NCI-H748 treated with DMSO at 0.1 percent for 48 hours (cell line): ENCODE results near the gene ZNF3.
A peak's percentile ranks its signal among the peaks of the same experiment; 100 is the strongest.

ENCODE experiments used
- DNase-seq: peaks from one replicate; lab custom pipeline; 2025; lab: John Stamatoyannopoulos, UW

Gene ZNF3

DNA sequence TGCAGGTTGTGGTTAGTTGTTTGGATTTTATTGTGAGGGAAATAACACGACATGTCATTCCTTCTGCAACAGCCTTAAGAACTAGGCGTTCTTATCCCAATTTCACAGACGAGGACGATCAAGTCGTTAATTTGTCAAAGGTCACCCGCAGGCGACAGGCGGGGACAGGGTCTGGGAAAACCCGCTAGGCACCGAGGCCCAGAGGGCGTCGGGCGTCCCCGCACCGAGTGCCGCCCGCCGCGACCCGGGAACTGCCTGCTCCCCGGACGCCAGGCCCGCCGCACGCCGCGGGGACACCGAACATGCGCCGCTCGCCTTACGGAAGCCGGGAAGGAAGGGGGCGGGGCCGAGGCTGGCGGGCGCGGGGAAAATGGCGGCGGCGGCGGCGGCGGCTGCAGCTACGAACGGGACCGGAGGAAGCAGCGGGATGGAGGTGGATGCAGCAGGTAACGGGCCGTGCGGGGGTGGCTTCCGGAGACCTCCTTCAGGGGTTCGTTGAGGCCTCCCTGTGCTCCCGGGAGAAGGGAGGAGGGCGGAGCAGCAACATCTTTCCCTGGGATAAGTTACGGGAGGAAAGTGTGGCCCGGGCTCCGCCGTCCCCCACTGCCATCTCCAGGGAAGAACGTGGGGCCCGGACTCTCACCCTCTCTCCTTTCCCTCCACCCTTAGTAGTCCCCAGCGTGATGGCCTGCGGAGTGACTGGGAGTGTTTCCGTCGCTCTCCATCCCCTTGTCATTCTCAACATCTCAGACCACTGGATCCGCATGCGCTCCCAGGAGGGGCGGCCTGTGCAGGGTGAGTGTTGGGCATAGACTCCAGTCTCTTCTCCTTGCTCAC, 7.3 kb upstream of the ZNF3 start, which contains the start of gene COPS6:
Gene COPS6 (plus strand): TSS at position 349 of the 837 bp plus-strand sequence. CDS start 22 bp downstream, at position 371.
- peak; percentile 62 for DNase-seq

DNA sequence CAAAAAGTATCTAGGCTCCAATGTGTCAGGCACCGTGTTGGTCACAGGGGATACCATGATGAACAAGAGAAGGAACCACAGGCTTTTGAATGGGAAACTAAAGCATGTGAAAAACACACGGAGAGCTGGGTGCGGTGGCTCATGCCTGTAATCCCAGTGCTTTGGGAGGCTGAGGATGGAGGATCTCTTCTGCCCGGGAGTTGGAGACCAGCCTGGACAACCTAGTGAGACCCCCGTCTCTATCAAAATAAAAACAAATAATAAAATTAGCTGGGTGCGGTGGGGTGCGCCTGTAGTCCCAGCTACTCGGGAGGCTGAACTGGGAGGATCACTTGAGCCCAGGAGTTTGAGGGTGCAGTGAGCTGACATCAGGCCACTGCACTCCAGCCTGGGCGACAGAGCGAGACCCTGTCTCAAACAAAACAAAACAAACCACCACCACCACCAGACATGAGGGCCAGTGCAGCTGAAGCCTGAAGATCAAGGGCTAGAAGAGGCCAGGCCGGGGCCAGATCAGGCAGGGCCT, 6.6 kb upstream of the ZNF3 start:
- DNase-seq, result no peak

DNA sequence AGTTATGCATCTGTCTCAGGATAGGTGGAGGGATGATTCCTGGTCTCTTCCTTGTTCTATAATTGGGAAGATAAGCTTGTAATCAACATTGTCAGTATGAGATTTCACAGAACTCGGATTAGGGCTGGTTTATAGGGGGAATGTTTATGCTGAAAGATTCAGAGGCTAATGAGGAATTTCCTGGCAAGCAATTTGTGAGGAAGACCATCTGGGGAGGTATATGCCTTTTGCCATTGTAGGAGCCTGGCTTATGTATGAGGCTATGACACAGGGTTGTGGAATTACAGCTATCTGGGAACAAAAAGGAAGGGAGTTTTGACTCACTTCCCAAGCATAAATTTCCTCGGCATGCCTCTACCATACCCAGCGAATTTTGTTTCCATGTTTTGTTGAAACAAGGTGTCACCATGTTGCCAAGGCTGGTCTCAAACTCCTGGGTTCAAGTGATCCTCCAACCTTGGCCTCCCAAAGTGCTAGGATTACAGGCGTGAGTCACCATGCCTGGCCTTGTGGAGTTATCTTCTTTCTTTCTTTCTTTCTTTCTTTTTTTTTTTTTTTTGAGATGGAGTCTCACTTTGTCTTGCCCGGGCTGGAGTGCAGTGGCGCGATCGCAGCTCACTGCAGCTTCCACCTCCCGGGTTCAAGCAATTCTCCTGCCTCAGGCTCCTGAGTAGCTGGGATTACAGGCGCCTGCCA, 5.7 kb upstream of the ZNF3 start:
- DNase-seq, result no peak

DNA sequence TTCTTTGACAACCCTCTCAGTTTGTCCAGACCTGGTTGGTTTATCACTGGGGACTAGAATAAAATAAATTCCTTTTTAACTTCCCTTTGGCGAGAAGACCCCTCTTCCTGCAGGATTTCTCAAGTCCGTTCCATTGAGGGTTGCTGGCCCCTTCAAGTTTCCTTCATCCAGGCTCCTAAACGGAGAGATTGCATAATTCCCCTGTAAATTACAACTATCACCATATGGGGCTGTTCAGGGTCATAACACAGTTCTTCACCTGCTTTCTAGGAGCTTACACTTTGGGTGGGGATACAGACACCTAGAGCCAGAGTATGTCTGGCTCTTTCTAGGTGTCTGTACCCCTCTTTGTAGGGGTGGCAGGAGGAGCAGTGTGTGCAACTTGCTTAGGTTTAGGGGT, 4.0 kb upstream of the ZNF3 start:
- DNase-seq, result no peak

DNA sequence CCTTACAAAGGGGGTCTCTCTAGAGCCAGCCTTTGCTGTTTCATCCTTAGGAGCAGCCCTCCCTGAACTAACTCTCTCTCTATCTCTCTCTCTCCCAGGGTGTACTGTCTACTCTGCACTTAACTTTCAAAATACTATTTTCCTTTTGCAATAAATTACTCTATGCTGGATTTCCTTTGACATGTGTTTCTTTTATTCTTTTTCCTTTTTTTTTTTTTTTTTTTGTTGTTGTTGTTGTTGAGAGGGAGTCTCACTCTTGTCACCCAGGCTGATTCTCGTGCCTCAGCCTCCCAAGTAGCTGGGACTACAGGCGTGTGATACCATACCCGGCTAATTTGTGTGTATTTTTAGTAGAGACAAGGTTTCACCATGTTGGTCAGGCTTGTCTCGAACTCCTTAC, 1.5 kb upstream of the ZNF3 start:
- no peak for DNase-seq

DNA sequence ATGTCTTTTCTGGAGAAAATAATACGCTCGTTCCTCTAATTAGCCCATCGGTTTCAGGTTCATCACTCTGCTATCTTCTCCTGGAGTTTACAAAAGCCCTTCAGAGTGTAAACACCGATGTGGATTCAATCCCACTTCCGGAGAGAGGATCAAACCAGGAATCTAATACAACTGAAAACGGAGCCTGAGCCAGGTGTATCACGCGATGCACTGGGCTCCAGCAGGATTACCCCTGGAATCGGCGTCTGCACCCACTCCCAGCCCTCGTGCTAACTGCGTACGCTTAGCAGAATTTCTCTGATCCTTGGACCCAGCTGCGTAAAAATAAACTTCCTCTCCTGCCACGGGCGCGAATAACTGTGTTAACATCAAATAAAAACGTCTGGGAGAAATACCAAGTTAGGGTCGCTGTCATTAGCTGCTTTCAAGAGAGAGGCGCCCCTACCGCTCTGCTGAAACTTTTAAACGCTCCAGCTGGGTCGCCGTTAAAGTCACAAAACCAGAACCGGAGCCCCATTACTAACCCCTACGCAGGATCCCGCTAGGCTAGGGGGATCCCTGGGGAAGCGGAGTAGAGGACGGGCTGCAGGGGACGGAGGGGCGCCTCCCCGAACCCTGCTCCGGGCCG, 502 bp downstream of the ZNF3 start:
- DNase-seq, result peak; percentile 17

DNA sequence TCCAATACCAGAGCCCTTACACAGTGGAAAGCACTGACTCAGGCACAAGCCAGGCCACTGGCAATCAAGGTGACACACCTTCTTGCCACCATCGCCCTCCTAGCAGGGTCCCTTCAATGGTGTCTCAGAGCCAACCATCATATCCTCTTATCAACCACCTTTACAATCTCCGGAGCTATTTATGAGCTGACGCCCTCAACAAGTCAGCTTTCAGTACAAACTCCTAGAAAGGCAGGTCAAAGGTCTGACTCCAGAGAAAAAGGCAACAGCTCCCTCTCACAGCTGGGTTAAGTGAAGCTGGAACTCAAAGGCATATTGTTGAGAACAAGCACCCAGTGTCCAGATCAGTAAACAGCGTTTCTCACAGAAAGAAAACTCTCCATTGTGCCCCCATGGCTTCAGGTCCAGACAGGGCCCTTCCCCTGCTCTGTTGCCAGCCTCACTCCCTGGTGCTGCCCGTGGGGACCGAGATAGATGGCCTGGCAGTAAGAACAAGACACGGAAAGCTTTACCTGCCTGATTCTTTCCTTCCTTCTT, 2.4 kb downstream of the ZNF3 start:
- no peak for DNase-seq

DNA sequence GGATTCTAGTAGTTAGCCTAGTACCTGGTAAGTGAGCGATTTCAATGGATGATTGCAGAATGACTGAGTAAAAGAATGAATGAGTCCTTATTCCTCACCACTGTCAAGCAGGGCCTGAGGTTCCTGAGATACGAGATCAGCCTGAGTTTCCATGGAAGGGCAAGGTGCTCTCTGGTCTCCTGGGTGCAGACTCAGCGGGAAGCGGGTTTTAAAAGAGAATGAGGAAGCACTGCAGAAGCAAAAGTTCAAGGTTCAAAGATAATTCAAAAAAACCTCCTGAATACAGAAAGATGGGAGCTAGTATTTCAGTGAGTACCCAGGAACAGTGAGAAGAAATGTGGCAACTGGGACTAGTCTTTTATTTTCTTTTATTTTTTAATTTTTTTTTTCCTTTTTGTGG, 4.3 kb downstream of the ZNF3 start:
- no peak for DNase-seq

DNA sequence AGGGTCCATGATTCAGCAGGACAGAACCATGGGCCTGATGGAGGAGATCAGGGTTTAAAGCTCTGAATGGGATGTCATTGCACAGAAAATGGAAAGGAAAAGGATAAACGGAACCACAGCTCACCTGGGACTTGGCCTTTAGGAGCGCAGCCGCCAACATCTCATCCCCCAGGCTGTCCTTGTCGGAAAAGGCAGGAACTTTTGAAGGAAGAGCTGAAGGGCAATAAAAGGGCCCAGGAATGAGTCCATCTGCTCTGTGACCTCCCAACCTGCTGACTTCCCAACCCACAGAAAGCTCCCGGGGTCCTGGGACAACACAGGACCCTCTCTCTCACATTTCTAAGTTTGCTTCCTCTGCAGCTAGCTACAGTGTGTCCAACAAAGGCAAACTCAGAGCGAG, 6.1 kb downstream of the ZNF3 start:
- no peak for DNase-seq

DNA sequence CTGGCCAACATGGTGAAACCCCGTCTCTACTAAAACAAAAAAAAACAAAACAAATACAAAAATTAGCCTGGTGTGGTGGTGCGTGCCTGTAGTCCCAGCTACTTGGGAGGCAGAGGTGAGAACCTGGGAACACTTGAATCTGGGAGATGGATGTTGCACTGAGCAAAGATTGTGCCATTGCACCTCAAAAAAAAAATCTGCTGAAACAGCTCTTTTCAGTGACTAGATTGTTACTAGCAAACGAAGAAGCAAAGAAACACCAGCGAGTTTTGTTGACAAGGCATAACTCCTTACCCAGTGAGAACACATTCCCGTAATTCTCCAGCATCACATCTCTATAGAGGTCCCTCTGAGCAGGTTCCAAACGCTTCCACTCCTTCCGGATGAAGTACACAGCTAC, 6.7 kb downstream of the ZNF3 start:
- no peak for DNase-seq

DNA sequence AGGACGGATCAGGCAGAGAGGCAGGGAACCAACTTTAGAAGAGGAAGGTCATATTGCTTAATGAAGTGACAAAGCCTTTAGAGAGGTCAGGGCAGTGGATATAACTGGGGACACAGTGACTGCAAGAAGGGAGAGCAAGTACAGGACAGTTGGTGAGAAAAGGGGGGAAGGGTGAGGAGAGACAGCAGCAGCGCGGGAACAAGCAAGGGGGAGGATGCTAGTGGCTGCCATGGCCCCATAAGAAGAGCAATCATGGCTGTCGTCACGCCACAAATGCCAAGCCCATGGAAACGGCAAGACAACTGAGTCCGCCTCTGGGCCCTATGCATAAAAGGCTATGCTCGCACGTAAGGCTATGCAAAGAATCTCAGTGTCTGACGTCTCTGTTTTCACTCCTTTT, 9.1 kb downstream of the ZNF3 start:
- no peak for DNase-seq

DNA sequence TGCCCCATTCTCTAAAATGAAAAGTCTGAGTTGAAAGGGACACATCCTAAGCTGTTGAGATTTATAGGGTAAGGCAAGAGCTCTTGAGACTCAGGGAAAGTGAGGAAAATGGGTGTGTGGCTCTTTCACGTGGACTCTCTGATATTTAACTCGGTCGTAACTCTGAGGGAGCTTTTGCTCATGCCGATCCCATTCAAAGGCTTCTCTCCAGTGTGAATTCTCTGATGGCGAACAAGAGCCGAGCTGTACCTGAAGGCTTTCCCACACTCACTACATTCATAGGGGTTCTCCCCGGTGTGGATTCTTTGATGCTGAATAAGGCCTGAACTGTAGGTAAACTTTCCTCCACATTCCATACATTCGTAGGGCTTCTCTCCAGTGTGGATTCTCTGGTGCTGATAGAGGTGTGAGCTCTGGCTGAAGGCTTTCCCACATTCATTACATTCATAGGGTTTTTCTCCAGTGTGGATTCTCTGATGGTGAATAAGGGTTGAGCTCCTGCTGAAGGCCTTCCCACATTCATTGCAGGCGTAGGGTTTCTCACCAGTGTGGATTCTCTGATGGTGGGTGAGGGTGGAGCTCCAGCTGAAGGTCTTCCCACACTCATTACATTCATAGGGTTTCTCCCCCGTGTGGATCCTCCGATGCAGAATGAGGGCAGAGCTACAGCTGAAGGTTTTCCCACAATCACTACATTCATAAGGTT, 10.4 kb downstream of the ZNF3 start:
- no peak for DNase-seq

DNA sequence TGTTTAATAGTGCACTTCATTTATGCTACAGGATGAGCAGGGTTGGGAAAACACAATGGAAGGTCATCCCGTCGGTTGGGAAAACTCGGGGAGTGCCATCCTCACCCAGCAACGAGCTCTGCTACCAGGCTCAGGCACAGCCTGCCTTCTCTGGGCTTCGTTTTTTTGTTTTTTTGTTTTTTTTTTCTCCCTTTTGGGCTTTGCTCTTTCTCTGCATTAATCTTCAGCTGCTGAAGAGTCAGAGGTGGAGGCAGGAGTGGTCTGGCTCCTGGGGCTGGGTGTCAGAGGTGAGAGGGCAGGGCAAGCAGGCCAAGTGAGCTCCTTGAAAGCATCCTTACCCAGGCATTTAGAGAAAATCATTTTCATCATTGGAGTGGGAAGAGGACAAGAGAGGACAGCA, 11.5 kb downstream of the ZNF3 start:
- DNase-seq, result no peak

DNA sequence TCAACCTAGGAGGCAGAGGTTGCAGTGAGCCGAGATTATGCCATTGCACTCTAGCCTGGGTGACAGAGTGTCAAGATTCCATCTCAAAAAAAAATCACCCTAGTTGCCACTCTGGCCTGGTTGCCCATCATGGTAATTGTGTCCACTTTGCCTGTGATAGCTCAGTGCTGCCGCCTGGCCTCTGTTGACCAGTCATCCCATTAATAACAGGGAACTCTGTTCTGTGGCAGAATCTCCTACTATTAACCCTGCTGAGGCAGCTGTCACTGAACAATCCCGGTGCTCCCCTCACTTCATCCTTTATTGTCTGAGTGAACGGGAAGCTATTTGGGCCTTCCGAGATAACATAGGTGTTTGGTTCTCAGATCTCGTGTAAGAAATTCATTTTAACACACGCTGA, 14.6 kb downstream of the ZNF3 start:
- no peak for DNase-seq

DNA sequence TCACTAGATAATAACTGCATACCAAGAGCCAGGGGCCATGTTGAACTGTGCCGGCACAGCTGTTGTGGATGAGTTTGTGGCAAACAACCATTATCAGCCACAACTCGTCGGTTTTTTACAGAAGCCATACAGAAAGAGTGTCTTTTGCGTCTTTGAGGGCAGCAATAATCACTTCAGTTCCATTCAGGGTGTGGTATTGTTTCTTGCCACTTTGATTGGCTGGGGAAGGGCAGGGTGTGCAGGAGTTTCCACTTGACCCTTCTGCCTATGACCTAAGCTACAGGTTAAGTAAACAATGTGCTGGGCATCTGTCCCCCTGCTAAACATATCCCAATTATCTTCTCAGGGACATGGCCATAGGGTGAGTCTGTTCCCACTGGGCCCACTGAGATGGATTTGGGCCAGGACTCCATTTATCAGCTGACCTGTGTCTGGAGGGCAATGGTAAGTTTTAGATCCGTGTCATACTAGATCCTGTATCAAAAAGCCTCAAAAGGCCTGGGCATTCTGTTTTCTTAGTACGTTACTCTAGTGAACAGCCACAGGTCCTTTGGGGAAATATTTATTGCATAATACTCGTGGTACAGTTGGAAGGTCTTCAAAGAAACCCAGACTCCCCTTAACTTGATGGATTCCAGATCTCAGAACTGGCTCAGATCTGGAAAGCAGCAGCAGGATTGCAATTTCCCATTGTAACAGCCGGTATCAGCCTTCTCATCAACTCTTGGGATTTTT, 15.9 kb downstream of the ZNF3 start:
- no peak for DNase-seq

DNA sequence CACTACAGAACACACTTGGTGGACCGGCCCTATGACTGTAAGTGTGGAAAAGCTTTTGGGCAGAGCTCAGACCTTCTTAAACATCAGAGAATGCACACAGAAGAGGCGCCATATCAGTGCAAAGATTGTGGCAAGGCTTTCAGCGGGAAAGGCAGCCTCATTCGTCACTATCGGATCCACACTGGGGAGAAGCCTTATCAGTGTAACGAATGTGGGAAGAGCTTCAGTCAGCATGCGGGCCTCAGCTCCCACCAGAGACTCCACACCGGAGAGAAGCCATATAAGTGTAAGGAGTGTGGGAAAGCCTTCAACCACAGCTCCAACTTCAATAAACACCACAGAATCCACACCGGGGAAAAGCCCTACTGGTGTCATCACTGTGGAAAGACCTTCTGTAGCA, 17.4 kb downstream of the ZNF3 start:
- no peak for DNase-seq

DNA sequence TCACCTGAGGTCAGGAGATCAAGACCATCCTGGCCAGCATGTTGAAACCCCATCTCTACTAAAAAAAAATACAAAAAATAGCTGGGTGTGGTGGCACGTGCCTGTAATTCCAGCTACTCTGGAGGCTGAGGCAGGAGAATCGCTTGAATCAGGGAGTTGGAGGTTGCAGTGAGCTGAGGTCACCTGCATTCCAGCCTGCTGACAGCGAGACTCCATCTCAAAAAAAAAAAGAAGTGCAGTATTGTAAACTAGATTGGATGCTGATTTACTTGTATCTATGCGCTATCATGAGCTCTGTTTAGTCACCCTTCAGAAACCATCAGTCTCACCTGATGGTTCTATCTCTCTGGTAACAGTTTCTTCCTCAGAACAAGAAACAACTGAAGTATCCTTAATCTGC, 18.1 kb downstream of the ZNF3 start:
- no peak for DNase-seq

DNA sequence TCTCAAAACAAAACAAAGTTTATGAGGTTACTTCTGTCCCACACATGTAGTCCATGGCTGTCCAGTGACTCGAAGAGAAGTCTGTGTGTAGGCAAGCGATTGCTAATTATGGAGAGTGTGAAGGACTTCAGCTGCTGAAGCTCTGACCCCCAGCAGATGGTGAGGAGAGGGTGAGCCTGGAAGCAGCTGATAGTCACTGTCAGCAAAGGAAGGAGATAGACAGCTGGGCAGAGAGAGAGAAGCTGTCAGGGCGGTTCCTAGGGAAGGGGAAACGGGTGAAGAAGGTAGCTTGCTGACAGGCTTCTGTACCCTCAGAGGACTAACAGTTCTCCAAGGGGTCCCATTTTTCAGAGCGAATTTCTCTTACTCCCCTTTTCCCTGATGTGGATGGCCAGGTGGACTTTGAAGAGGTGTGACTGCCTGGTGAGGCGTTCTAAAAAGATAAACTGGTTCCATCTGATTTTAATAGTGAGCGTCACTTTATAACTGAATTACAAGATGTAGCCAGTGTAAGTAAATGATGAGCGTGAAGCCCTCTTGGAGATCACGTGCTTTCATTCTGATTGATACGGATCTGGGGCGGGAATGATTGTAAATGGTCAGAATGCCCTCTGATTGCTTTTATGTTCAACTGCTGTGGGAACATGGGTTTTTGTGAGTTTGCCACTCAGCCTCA, 19.9 kb downstream of the ZNF3 start:
- no peak for DNase-seq

DNA sequence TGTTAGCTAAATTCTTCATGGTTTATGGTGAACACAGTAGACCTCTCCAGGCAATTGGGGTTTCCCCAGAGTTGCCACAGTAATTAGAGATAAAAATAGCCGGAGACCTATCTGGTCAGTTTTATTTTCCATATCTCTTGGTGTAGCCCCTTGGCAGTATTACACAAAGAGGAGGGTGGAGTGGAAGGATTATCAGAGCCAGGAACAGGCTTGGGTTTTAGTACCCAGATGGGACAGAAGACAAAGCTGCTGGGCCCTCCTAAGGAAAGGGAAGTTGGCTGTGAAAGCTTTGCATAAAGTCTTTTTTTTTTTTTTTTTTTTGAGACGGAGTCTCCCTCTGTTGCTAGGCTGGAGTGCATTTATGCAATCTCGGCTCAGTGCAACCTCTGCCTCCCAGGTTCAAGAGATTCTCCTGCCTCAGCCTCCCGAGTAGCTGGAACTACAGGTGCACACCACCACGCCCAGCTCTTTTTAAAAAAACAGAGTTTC, 22.2 kb downstream of the ZNF3 start:
- DNase-seq, result no peak

DNA sequence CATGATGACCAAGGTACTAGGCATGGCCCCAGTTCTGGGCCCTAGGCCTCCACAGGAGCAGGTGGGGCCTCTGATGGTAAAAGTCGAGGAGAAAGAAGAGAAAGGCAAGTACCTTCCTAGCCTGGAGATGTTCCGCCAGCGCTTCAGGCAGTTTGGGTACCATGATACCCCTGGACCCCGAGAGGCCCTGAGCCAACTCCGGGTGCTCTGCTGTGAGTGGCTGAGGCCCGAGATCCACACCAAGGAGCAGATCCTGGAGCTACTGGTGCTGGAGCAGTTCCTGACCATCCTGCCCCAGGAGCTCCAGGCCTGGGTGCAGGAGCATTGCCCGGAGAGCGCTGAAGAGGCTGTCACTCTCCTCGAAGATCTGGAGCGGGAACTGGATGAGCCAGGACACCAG, 24.5 kb downstream of the ZNF3 start:
- no peak for DNase-seq

DNA sequence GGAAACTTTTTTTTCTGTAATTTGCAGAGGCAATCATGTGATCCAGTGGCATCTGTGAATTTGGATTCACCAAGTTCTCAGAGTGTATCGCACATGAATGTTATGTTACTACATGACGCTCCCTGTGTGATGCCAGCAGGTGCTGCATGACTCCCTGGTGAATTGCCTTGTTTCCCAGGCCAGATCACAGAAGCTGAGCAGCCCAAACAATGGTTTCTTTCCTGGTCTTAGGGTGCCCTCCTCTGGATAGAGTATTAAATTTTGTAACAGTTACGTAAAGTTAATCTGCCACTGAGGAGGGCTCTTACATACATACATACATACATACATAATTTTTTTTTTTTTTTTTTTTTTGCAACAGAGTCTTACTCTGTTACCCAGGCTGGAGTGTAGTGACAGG, 28.3 kb downstream of the ZNF3 start:
- DNase-seq, result peak; percentile 26
